Calu3 (cell line): ENCODE data around the gene CFTR. TPM values are rescaled to one million over a fixed set of nuclear protein-coding genes. Genes with fewer than 3 reads are reported as not detected.

Experiments used
- BruUV-seq: library from RNA; stranded (reverse); fragments of 400-500 nt; replicated peaks from 2 replicates; lab custom pipeline; 2021; lab: Mats Ljungman, UMichigan
- CTCF ChIA-PET: fragments of 300-600 bp; sonication (Branson Sonifier 250); formaldehyde crosslinking; loops from one replicate; lab custom pipeline; 2022; ENCODE audit warnings: antibody characterized with exemption; lab: Charles Lee
- DNase-seq: peaks from one replicate; pipeline ENCODE4 v3.0.0; 2022
- H3K27ac Mint-ChIP-seq: one replicate; pipeline ENCODE4 v1.8.0; 2022; ENCODE audit warnings: mixed read lengths; ENCODE audit not compliant: unreplicated experiment
- H3K27me3 Mint-ChIP-seq: one replicate; pipeline ENCODE4 v1.8.0; 2022; ENCODE audit warnings: mixed read lengths; ENCODE audit not compliant: unreplicated experiment
- H3K36me3 Mint-ChIP-seq: one replicate; pipeline ENCODE4 v1.8.0; 2022; ENCODE audit warnings: mild to moderate bottlenecking, moderate library complexity, mixed read lengths; ENCODE audit not compliant: insufficient read depth, unreplicated experiment
- H3K4me1 Mint-ChIP-seq: one replicate; pipeline ENCODE4 v1.8.0; 2022; ENCODE audit warnings: mild to moderate bottlenecking, low read depth, mixed read lengths; ENCODE audit not compliant: unreplicated experiment
- H3K4me3 Mint-ChIP-seq: one replicate; pipeline ENCODE4 v1.8.0; 2022; ENCODE audit warnings: mild to moderate bottlenecking, low read depth, moderate library complexity, mixed read lengths; ENCODE audit not compliant: unreplicated experiment
- H3K9me3 Mint-ChIP-seq: one replicate; pipeline ENCODE4 v1.8.0; 2022; ENCODE audit warnings: low read depth, mixed read lengths; ENCODE audit not compliant: unreplicated experiment
- intact Hi-C: fragments of 100-400 bp; cut with micrococcal nuclease; formaldehyde crosslinking; loops from one replicate; pipeline ENCODE4 v1.10.0; 2022; ENCODE audit not compliant: unreplicated experiment
- total RNA-seq: library from RNA; stranded (reverse); gene quantifications from 2 replicates; pipeline ENCODE4 v1.2.3, GENCODE V29; 2022
- TF ChIP-seq, protein P1 (sequence below): fragments of 200-600 bp; IDR thresholded peaks from one replicate; pipeline ENCODE4 v1.8.0; 2022; ENCODE audit warnings: antibody characterized with exemption; ENCODE audit not compliant: unreplicated experiment

The CFTR gene
- total RNA-seq, 1 experiment from 2014 or later = 502 TPM

DNA sequence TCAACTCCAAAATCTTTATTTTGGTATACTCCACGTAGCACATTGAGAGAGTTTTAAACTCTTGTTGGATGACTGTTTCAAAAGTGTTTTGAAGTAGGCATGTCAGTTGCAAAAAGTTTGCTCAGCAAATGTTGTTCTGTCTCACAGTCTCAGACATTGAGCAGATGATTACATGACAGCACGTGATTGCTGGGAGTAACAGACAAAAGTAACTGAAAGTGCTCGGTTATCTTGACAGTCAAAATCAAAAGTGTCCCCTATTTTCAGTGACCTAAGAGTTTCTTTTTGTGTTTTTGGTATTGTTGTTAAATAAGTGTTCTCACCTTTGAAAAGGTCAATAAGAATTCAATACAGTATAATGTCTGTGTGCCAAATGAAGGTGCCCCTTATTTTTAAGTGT lies 84.3 kb downstream of the CFTR start:
- H3K4me1 Mint-ChIP-seq = peaks cover 24% of the 10 kb centered on the region
- intact Hi-C loops = no loop called here
- H3K27ac Mint-ChIP-seq = no peak overlapping the region
- no peak for DNase-seq
- H3K9me3 Mint-ChIP-seq = no peaks in the 10 kb centered on the region
- TF ChIP-seq, protein P1, sequence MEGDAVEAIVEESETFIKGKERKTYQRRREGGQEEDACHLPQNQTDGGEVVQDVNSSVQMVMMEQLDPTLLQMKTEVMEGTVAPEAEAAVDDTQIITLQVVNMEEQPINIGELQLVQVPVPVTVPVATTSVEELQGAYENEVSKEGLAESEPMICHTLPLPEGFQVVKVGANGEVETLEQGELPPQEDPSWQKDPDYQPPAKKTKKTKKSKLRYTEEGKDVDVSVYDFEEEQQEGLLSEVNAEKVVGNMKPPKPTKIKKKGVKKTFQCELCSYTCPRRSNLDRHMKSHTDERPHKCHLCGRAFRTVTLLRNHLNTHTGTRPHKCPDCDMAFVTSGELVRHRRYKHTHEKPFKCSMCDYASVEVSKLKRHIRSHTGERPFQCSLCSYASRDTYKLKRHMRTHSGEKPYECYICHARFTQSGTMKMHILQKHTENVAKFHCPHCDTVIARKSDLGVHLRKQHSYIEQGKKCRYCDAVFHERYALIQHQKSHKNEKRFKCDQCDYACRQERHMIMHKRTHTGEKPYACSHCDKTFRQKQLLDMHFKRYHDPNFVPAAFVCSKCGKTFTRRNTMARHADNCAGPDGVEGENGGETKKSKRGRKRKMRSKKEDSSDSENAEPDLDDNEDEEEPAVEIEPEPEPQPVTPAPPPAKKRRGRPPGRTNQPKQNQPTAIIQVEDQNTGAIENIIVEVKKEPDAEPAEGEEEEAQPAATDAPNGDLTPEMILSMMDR = no peak
- BruUV-seq = no TSS peak
- H3K27me3 Mint-ChIP-seq = no peaks in the 10 kb centered on the region
- CTCF ChIA-PET = no interaction called here
- H3K36me3 Mint-ChIP-seq = peaks cover 67% of the 10 kb centered on the region
- no peak overlapping the region for H3K4me3 Mint-ChIP-seq

DNA sequence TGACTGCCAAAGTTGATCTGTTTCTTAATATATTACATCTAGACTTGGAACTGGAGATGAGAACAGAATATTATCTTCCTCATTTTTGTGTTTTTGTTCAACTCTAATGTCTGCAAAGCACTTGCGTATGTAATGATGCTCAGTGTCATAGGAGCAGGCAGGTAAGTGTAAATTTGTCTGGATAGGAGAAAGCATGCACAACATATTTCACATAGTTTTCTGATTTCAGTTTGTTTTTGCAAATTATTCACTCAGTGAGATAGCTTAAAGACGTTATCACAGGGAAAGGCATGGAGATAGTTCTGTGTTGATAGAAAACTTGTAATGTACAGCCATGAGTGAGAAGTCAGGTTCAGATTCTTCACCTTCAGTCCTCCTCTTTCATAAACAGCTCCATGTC lies 84.8 kb downstream of the CFTR start:
- no peak overlapping the region for H3K27ac Mint-ChIP-seq
- intact Hi-C loops = no loop called here
- DNase-seq = no peak

DNA sequence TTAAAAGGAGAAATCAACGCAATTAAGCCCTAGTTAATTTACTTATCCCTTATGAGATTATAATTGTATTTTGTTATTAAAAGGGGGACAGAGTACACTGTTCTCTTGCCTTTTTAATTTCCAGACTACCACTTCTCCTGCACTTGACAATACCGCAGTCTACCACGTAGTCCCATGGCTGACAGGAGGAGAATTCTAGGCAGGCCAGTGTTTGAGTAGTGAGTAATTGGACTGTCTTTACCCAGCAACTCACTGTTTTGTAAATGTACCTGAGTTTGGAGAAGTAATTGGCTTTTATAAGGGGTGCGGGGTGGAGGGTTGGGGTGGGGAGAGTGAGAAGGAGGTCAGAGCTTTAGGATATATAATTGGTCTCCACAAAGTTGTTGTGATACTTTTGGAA lies 85.4 kb downstream of the CFTR start:
- H3K27ac Mint-ChIP-seq = peak overlapping the region; percentile 35
- H3K27me3 Mint-ChIP-seq = no peaks in the 10 kb centered on the region
- H3K9me3 Mint-ChIP-seq = no peaks in the 10 kb centered on the region
- intact Hi-C loops = no loop called here
- DNase-seq = no peak
- peaks cover 57% of the 10 kb centered on the region for H3K36me3 Mint-ChIP-seq
- TF ChIP-seq, protein P1 = no peak
- H3K4me1 Mint-ChIP-seq = peaks cover 24% of the 10 kb centered on the region
- no peak overlapping the region for H3K4me3 Mint-ChIP-seq
- CTCF ChIA-PET = no interaction called here
- no TSS peak for BruUV-seq

More for the DNA sequence above, 84.8 kb downstream of the CFTR start:
- CTCF ChIA-PET = no interaction called here
- no TSS peak for BruUV-seq
- H3K9me3 Mint-ChIP-seq = no peaks in the 10 kb centered on the region
- peaks cover 61% of the 10 kb centered on the region for H3K36me3 Mint-ChIP-seq
- TF ChIP-seq, protein P1 = no peak
- no peaks in the 10 kb centered on the region for H3K27me3 Mint-ChIP-seq
- H3K4me3 Mint-ChIP-seq = no peak overlapping the region
- peaks cover 24% of the 10 kb centered on the region for H3K4me1 Mint-ChIP-seq

DNA sequence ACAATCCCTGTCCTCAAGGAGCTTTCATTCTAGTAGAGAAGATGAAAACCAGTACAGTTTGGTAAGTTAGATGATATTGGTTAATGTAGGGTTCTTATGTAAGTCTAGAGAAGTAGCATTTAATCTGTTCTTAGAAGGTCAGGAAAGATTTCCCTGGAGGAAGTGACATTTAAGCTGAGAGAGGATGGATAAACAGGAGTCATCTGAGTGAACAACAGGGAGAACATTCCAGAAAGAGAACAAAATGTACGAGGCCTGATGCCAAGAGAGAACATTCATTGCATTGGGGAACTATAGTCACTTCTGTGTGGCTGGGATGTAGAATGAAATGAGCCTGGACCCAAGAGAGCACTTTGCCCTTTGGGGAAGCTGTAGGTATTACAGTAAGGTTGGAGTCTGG lies 88.0 kb downstream of the CFTR start:
- no peak overlapping the region for H3K27ac Mint-ChIP-seq
- no peaks in the 10 kb centered on the region for H3K27me3 Mint-ChIP-seq
- H3K36me3 Mint-ChIP-seq = peaks cover 54% of the 10 kb centered on the region
- H3K4me1 Mint-ChIP-seq = peaks cover 16% of the 10 kb centered on the region
- CTCF ChIA-PET = no interaction called here
- no peak overlapping the region for H3K4me3 Mint-ChIP-seq
- no peaks in the 10 kb centered on the region for H3K9me3 Mint-ChIP-seq
- no peak for DNase-seq
- BruUV-seq = no TSS peak
- TF ChIP-seq, protein P1 = no peak
- intact Hi-C loops = no loop called here
